Mesothelial cell of epicardium (in vitro differentiated cells): ENCODE measurements around the gene RRBP1. TPM values are rescaled to one million over a fixed set of nuclear protein-coding genes. Genes with fewer than 3 reads are reported as not detected.

Source experiments
- DNase-seq, 2 experiments: peaks; one replicate each; pipeline ENCODE4 v3.0.0; 2021; ENCODE audit warnings: low spot score in 2 of 2; ENCODE audit not compliant: unreplicated experiment in 2 of 2
- H3K27ac Mint-ChIP-seq: 2 replicates; pipeline ENCODE4 v1.8.0; 2021; ENCODE audit warnings: mixed read lengths
- H3K27me3 Mint-ChIP-seq: 2 replicates; pipeline ENCODE4 v1.8.0; 2021; ENCODE audit warnings: low read depth, mixed read lengths
- H3K36me3 Mint-ChIP-seq: 2 replicates; pipeline ENCODE4 v1.8.0; 2021; ENCODE audit warnings: mixed read lengths
- H3K4me1 Mint-ChIP-seq: 2 replicates; pipeline ENCODE4 v1.8.0; 2021; ENCODE audit warnings: mixed read lengths
- H3K4me3 Mint-ChIP-seq: 2 replicates; pipeline ENCODE4 v1.8.0; 2021; ENCODE audit warnings: mild to moderate bottlenecking, moderate library complexity, mixed read lengths
- H3K9me3 Mint-ChIP-seq: 2 replicates; pipeline ENCODE4 v1.8.0; 2021; ENCODE audit warnings: mixed read lengths
- total RNA-seq: library from RNA; stranded (reverse); gene quantifications from 3 replicates; pipeline ENCODE4 v1.2.1, GENCODE V29; 2021
- TF ChIP-seq, protein P1 (sequence below): fragments of 200-600 bp; sonication (generic); IDR thresholded peaks from one replicate; pipeline ENCODE4 v1.5.0; 2021; ENCODE audit warnings: antibody characterized with exemption; ENCODE audit not compliant: unreplicated experiment

RRBP1 gene, protein sequence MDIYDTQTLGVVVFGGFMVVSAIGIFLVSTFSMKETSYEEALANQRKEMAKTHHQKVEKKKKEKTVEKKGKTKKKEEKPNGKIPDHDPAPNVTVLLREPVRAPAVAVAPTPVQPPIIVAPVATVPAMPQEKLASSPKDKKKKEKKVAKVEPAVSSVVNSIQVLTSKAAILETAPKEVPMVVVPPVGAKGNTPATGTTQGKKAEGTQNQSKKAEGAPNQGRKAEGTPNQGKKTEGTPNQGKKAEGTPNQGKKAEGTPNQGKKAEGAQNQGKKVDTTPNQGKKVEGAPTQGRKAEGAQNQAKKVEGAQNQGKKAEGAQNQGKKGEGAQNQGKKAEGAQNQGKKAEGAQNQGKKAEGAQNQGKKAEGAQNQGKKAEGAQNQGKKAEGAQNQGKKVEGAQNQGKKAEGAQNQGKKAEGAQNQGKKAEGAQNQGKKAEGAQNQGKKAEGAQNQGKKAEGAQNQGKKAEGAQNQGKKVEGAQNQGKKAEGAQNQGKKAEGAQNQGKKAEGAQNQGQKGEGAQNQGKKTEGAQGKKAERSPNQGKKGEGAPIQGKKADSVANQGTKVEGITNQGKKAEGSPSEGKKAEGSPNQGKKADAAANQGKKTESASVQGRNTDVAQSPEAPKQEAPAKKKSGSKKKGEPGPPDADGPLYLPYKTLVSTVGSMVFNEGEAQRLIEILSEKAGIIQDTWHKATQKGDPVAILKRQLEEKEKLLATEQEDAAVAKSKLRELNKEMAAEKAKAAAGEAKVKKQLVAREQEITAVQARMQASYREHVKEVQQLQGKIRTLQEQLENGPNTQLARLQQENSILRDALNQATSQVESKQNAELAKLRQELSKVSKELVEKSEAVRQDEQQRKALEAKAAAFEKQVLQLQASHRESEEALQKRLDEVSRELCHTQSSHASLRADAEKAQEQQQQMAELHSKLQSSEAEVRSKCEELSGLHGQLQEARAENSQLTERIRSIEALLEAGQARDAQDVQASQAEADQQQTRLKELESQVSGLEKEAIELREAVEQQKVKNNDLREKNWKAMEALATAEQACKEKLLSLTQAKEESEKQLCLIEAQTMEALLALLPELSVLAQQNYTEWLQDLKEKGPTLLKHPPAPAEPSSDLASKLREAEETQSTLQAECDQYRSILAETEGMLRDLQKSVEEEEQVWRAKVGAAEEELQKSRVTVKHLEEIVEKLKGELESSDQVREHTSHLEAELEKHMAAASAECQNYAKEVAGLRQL (N-terminal part only)
- 211 to 212 TPM (median 211 TPM) in 3 replicates for total RNA-seq

DNA sequence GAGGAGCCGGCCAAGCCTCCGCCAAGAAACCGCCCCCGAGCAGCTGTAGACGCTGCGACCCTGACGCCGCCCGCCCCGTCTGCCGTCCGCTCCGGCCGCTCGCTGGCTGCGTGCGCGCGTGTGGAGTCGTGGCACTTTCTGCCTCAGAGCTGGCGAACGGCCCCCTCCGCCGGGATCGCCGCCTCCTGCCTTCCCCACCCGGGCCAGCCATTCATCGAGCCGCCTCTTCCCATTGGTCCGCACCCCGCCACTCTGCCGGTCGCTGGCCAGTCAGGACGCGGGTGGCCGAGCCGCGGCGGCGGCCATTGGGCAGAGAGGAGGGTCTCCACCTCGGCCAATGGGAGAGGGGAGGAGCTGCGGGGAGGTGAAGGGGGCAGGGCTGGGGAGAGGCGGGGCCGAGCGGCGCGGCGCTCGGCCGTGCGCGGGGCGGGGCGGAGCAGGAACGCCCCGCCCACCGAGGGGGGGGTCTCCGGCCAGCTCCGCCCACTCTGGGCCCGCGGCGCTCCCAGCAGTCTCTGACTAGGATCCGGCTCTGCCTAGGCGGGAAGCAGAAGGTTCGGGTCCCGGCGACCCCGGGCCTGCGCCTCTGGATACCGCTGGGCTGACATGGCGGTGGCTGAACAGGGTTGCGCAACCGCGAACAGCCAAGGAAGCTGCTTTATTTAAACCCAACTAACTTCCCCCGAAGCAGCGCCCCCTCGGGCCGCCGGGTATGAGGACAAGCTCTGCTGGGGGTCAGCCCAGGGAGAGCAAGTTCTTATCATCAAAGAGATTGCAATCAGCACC lies at the start of gene RRBP1:
Gene RRBP1, minus strand, starts transcription at position 140 of the 786 bp plus-strand sequence. CDS start 21,735 bp downstream, outside the sequence.
- H3K4me3 Mint-ChIP-seq: peak within 1 kb of the TSS; percentile 77
- H3K27ac Mint-ChIP-seq: peak within 1 kb of the TSS; percentile 84
- TF ChIP-seq, protein P1, sequence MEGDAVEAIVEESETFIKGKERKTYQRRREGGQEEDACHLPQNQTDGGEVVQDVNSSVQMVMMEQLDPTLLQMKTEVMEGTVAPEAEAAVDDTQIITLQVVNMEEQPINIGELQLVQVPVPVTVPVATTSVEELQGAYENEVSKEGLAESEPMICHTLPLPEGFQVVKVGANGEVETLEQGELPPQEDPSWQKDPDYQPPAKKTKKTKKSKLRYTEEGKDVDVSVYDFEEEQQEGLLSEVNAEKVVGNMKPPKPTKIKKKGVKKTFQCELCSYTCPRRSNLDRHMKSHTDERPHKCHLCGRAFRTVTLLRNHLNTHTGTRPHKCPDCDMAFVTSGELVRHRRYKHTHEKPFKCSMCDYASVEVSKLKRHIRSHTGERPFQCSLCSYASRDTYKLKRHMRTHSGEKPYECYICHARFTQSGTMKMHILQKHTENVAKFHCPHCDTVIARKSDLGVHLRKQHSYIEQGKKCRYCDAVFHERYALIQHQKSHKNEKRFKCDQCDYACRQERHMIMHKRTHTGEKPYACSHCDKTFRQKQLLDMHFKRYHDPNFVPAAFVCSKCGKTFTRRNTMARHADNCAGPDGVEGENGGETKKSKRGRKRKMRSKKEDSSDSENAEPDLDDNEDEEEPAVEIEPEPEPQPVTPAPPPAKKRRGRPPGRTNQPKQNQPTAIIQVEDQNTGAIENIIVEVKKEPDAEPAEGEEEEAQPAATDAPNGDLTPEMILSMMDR: peak; percentile 85
- H3K36me3 Mint-ChIP-seq: peaks cover 4% of the 10 kb centered on the region
- peak; percentile 98 for DNase-seq
- H3K4me1 Mint-ChIP-seq: peaks cover 28% of the 10 kb centered on the region
- H3K27me3 Mint-ChIP-seq: peaks cover 30% of the 10 kb centered on the region
- H3K9me3 Mint-ChIP-seq: peaks cover 6% of the 10 kb centered on the region

DNA sequence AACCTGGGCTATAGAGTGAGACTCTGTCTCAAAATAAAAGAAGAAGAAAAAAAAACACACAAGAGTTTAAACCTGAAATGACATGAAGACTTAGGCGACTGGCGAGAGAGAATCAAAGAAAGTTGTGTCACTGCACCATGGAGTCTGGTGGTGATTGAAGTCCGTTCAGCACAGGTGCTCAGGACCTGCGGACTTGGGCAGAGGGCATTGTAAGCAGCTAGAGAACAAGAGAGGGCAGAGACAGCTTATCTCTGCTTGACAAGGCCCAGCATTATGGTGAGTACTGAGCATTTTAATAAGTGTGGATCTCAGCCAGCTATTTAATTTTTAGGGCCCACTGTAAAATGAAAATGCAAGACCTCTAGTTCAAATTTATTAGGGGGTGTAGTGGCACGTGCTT lies 49.2 kb upstream of the RRBP1 start:
- Mint-ChIP-seq H3K9me3 (peaks cover 2% of the 10 kb centered on the region), H3K4me1 (peaks cover 26% of the 10 kb centered on the region), H3K36me3 (no peaks in the 10 kb centered on the region), H3K4me3 (no peak overlapping the region), H3K27ac (no peak overlapping the region), H3K27me3 (no peaks in the 10 kb centered on the region)
- no peak for DNase-seq
- TF ChIP-seq, protein P1: no peak

DNA sequence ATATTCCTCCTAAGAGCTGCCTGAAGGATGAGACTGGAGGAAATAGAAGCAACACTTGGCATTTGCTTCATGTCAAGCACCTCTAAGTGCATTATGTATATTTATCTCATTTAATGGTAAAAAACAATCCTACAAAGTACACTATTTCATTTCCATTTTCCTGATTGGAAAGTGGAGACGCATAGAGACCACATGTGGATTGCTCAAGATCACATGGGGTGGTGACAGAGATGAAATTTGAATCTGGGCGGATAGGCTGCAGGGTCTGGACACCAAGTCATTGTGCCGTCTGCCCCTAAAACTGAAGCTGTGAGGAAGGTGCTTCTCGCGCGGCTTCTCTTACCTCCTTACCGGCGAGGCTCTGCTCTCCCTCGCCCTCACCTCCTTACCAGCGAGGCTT lies 48.0 kb upstream of the RRBP1 start:
- DNase-seq: no peak
- H3K27me3 Mint-ChIP-seq: no peaks in the 10 kb centered on the region
- no peak overlapping the region for H3K27ac Mint-ChIP-seq
- no peaks in the 10 kb centered on the region for H3K9me3 Mint-ChIP-seq
- TF ChIP-seq, protein P1: no peak
- H3K36me3 Mint-ChIP-seq: no peaks in the 10 kb centered on the region
- no peak overlapping the region for H3K4me3 Mint-ChIP-seq
- peaks cover 19% of the 10 kb centered on the region for H3K4me1 Mint-ChIP-seq

DNA sequence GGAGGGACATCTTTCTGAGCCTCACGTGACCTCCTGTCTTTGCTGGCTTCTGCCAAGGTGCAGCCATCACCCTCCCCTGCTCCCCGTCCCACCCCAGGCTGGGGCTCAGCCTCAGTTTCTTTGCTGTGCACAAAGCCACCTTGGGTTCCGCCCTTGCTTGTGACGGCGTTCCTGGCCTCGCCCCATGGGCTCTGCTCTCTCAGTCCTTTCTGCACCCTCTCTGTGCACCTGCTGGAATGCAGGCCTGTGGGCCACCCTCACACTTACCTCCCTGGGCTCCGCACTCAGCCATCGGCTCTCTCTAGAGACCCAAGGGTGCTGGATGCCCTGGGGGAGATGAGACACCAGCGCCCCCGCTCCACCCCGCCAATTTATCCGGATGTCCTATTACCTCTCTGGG lies 46.0 kb upstream of the RRBP1 start:
- no peaks in the 10 kb centered on the region for H3K27me3 Mint-ChIP-seq
- H3K36me3 Mint-ChIP-seq: no peaks in the 10 kb centered on the region
- peaks cover 7% of the 10 kb centered on the region for H3K4me1 Mint-ChIP-seq
- H3K4me3 Mint-ChIP-seq: no peak overlapping the region
- no peak overlapping the region for H3K27ac Mint-ChIP-seq
- no peak for DNase-seq
- no peaks in the 10 kb centered on the region for H3K9me3 Mint-ChIP-seq
- TF ChIP-seq, protein P1: no peak

DNA sequence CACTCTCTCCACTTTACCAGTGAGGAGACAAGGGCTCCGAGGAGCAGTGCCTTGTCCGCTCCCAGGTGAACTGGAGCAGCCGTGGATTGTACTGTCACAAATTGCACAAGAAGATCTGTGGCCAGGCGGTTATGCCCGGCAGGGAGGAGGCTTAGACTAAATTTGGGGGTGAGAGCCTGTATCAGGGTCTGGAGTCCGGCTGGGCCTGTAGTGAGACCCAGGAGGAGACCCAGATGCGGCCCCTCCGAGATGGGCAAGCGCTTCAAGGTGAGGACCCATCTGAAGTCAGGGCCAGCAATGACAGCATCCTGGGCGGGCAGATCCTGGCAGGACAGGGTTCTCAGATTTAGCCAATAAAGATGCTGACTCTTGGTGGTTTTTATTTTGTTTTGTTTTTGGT lies 45.3 kb upstream of the RRBP1 start:
- TF ChIP-seq, protein P1: no peak
- Mint-ChIP-seq H3K9me3 (no peaks in the 10 kb centered on the region), H3K27me3 (no peaks in the 10 kb centered on the region), H3K4me3 (no peak overlapping the region), H3K27ac (no peak overlapping the region), H3K36me3 (no peaks in the 10 kb centered on the region), H3K4me1 (peaks cover 6% of the 10 kb centered on the region)
- DNase-seq: no peak
